ENCODE measurements around the gene DPP7.
"Not testable (repeated sequence)": the region's sequence is repeated elsewhere in the genome, so short reads cannot be mapped to it uniquely, and the experiment has no call there.

The DPP7 gene

GRCh38 chr9:137128158-137128861 lies 13.8 kb upstream of the DPP7 start:
- no peak for DNase-seq

- no peak for DNase-seq
These were observed 13.0 kb upstream of the DPP7 start for GRCh38 chr9:137127301-137128157.

GRCh38 chr9:137126786-137127185 lies 12.3 kb upstream of the DPP7 start:
- no peak for DNase-seq

GRCh38 chr9:137123952-137124462 lies 9.5 kb upstream of the DPP7 start:
- DNase-seq = not testable (repeated sequence)

GRCh38 chr9:137123468-137123837 lies 8.9 kb upstream of the DPP7 start:
- DNase-seq = no peak

GRCh38 chr9:137122796-137123467 lies 8.4 kb upstream of the DPP7 start:
- not testable (repeated sequence) for DNase-seq

GRCh38 chr9:137121927-137122795 lies 7.6 kb upstream of the DPP7 start:
- DNase-seq = not testable (repeated sequence)

- not testable (repeated sequence) for DNase-seq
These were observed 3.6 kb upstream of the DPP7 start for GRCh38 chr9:137118092-137118603.

GRCh38 chr9:137117269-137117731 lies 2.8 kb upstream of the DPP7 start:
- no peak for DNase-seq

- DNase-seq = no peak
These were observed 2.2 kb upstream of the DPP7 start for GRCh38 chr9:137116728-137117127.

GRCh38 chr9:137116027-137116507 lies 1.5 kb upstream of the DPP7 start:
- no peak for DNase-seq

GRCh38 chr9:137115394-137116026 lies 977 bp upstream of the DPP7 start:
- DNase-seq = no peak

- DNase-seq = no peak
These were observed 317 bp downstream of the DPP7 start for GRCh38 chr9:137114220-137114612.

- no peak for DNase-seq
These were observed 961 bp downstream of the DPP7 start for GRCh38 chr9:137113385-137114159.

GRCh38 chr9:137112564-137113384 lies 1.8 kb downstream of the DPP7 start:
- DNase-seq = no peak

- DNase-seq = no peak
These were observed 2.6 kb downstream of the DPP7 start for GRCh38 chr9:137111788-137112563.

- DNase-seq = no peak
These were observed 3.4 kb downstream of the DPP7 start for GRCh38 chr9:137110911-137111787.

Measured in activated CD8-positive, alpha-beta memory T cell treated with anti-CD3 and anti-CD28 coated beads for 24 hours (primary cell).